Skeletal muscle cell (primary cell): Measurements from ENCODE around the gene ATP2C2.
"Not testable (repeated sequence)": the region's sequence is repeated elsewhere in the genome, so short reads cannot be mapped to it uniquely, and the experiment has no call there.

Experiments used
- DNase-seq: peaks from one replicate; pipeline ENCODE4 v3.0.0-alpha.2; 2010; ENCODE audit warnings: low read depth
- H3K4me3 ChIP-seq: 2 replicates; pipeline ENCODE4 v1.5.1; 2011; ENCODE audit warnings: low read depth, mild to moderate bottlenecking, control low read depth, low read length, moderate library complexity

ATP2C2 gene

DNA sequence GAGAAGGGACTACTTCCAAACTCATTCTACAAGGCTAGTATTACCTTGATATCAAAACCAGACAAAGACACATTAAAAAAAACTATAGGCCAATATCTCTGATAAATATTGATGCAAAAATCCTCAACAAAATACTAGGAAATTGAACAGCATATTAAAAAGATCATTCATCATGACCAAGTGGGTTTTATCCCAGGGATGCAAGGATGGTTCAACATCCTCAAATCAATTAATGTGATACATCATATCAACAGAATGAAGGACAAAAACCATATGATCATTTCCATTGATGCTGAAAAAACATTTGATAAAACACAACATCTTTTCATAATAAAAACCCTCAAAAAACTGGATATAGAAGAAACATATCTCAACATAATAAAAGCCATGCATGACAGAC lies 31.1 kb upstream of the ATP2C2 start:
- DNase-seq, H3K4me3 ChIP-seq: not testable (repeated sequence)

DNA sequence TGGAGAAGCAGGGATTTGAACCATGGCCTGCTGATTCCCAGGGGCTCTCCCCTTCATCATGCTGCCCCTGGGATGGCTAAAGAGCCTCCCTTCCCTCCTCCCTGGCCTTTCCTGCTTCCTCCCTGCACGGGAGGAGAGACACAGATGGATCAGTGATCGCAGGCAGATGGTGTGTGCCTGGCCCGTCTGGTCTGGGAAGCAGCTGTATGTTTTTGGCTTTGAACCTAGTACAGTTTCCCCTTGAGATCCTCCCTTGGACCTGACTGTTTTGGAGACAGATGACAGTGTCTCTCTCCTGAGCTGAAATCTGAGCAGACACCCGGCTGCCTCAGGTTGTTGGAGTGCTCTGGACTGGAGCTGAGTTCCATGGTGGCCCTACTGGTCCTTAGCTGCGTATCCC lies 29.0 kb upstream of the ATP2C2 start:
- no peak for DNase-seq
- no peak overlapping the region for H3K4me3 ChIP-seq

DNA sequence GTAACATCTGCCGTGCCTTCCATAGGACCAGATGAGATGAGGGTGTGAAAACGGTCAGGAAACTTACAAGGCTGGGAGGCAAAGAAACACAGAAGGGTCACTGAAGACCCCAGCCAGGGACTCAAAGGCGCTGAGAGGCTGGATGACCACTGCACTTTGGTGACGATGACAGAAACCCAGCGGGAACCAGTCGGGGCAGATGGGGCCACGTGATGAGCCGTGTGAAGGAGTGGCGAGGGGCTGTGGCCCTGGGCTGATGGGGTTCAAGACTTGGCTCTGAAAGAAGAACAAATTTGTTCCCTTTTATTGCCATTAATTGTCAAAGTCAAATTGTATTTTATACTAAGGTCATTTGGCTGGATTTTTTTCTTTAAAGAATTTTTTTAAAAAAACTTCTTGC lies 28.6 kb upstream of the ATP2C2 start:
- DNase-seq = no peak
- H3K4me3 ChIP-seq = no peak overlapping the region

DNA sequence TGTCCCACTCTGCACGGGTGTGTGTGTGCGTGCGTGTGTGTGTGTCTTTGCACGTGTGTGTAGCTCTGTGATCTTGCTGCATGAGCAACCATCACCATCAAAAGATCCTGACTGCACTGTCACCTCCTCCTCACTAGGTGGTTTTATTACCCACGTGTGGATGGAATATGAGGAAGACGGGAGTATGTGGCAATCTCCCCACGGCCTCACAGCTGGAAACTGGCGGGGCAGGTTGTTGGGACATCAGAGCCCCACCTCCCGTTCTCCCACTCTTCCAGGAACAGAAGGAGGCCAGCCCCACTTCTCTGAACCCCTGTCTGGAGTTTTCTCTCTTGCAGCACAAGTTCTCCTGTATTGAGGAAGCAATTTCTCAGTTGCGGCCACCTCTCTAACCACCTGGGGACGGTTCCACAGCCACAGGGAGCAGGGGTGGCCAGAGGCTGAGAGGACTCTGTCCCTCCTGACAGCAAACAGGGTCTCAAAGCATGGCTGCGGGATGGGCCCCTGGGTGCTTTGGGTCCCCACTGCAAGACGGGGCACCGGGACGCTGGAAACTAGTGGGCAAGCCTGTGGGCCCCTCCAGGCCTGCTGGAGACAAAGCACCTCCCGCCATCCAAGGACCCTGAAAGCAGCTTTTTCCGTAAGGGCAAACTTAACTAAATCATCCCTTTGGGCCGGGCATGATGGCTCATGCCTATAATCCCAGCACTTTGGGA lies 27.9 kb upstream of the ATP2C2 start:
- DNase-seq = no peak
- H3K4me3 ChIP-seq = no peak overlapping the region

DNA sequence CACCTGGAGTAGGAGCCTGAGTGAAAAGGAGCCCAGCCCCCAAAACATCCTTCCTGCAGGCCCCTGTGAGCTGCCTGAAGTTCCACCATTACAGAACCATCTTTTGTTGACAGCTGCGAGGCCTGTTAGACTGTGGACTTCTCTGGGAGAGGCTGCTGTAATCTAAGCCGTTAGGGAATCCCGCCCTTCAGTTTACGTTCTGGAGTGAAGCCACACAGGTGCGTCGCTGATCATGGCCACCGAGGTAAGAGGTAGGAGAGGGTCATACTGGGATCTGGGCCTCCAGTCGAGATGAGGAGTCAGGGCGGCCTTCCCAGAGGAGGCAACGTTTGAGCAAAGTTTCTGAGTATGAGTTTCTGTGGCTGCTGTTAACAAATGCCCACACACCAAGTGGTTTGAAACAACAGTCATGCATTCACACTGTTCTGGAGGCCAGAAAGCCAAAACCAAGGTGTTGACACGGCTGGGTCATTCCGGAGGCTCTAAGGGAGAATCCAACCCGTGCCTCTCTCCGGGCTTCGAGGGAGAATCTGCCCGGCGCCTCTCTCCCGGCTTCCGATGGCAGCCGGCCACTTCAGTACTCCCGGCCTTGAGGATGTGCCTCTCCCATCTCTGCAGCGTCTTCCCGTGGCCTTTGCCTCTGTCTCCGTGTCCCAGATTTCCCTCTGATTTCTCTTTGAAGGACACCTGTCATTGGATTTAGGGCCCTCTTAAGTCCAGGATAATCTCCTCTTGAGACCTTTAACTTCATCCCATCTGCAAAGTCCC lies 26.6 kb upstream of the ATP2C2 start:
- H3K4me3 ChIP-seq = no peak overlapping the region
- no peak for DNase-seq

DNA sequence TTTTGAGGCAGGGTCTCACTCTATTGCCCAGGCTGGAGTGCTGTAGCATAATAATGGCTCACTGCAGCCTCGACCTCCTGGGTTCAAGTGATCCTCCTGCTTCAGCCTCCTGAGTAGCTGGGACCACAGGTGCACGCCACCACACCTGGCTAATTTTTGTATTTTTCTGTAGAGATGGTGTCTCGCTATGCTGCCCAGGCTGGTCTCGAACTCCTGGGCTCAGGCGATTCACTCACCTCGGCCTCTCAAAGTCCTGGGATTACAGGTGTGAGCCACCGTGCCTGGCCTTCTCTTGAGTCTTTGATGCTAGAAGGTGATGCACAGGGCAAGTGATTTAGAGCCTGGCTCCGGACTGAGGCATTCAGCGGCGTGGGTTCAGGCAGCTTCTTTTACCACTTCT lies 24.5 kb upstream of the ATP2C2 start:
- not testable (repeated sequence) for H3K4me3 ChIP-seq, DNase-seq

DNA sequence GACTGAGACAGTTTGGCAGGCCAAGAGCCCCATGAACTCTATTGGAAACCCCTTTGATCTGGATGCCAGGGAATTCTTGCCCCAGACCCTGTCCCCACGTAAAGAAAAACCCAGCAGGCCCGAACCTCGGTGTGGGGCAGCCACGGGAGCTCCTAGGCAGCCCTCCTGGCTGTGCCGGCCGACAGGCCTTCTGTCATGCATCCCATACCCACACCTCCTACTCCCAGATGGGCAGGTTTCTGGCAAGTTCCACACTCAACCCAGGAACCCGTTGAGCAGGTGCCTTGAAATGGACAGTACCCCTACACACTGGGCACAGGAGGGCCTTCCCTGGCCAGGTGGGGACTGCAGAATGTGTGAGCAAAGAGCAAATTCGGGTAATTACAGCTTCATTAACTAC lies 23.6 kb upstream of the ATP2C2 start:
- H3K4me3 ChIP-seq = no peak overlapping the region
- no peak for DNase-seq

DNA sequence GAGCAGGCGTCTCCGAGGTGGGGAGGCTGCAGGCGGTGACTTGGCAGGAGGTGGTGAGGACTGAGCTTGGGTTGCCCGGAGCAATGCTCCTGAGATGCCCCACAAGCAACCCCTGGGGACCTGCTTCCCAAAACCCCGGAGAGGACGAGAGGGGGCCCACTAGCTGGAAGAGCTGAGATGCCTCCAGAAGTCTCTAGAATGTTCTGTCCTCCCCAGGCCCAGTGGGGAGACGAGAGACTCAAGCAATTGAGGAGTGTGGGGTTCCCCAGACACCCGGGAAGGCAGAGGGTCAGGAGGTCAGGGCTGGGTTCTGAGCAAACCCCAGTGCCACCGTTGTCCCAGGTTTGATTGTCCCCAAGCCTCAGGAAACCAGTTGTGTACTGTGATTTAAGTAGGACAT lies 21.2 kb upstream of the ATP2C2 start:
- no peak overlapping the region for H3K4me3 ChIP-seq
- DNase-seq = no peak

DNA sequence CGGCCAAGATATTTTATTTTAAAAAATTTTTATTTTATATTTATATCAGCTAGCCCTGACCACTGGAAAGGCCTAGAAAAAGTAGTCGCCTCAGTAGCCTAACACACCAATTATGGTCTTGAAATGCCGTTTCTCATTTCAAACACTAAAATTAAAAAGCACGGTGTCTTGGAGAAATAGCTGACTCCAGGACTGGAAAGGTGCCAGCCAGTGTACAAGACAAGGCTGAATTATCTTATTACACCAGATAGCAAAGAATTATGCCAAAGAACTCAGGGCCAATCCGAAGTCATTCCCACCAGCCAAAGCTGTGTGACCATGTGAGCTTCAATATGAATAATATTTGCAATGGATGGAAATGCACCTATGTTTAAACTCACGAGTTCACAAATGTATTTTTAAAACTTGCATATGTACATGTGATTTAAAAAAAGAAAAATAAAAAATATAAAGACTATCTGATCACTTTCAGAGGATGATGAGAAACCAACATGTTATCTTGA lies 19.9 kb upstream of the ATP2C2 start:
- H3K4me3 ChIP-seq = no peak overlapping the region
- DNase-seq = no peak

DNA sequence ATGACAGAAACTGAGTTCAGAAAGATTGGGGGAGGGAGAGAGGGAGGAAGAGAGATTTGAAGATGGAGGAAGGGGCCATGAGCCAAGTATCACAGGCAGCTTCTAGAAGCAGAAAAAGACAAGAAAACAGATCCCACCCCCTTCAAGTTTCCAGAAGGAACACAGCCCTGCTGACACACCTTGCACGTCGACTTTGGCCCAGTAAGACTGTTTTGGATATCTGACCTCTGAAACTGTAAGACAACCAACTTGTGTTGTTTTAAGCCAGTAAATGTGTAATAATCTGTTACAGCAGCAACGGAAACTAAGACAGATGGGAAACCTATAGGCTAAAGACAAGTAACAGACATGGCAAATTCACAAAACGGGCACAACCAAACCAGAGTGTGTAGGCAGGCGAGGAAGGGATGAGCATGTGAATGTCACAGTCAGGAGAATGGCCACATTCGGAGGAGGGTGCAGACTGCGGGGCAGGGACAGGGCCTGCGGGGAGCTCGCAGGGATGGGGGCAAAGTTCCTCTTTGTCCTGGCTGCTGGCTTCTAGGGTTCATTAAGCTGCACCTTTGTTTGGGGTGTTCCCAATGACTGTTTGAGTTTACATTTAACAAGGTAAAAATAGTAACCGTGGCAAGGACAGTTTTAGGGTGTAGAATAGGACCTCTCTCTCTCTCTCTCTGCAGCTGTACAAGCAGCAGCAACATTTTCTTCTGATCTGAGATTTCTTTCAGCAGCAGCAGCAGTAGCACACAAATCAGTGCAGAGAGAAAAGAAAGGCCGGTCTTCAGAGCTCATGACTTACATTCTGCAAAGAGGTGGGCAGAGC lies 18.3 kb upstream of the ATP2C2 start:
- DNase-seq = no peak
- no peak overlapping the region for H3K4me3 ChIP-seq

DNA sequence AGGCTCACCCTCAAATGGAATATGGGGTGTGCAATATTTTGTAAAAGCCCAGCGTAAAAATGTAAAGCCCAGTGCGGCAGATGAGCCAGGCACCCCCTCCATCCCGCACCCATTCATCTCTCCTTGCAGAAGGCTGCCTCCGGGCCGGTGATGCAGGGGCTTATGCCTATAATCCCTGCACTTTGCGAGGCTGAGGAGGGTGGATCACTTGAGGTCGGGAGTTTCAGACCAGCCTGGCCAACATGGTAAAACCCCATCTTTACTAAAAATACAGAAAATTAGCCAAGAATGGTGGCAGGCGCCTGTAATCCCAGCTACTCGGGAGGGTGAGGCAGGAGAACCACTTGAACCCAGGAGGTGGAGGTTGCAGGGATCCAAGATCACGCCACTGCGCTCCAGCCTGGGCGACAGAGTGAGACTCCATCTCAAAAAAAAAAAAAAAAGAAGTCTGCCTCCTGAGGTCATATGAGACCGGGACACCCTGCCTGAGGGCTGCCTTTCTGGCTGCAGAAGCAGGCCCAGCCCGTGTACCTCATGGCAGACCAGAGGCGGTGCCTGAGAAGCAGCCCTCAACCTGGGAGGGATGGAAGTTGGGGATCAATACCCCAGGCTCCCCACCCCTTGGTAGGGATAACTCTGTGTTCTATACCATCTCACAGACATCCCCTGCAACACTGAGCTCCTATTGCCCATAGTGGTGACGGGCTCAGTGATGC lies 17.5 kb upstream of the ATP2C2 start:
- no peak overlapping the region for H3K4me3 ChIP-seq
- DNase-seq = no peak

DNA sequence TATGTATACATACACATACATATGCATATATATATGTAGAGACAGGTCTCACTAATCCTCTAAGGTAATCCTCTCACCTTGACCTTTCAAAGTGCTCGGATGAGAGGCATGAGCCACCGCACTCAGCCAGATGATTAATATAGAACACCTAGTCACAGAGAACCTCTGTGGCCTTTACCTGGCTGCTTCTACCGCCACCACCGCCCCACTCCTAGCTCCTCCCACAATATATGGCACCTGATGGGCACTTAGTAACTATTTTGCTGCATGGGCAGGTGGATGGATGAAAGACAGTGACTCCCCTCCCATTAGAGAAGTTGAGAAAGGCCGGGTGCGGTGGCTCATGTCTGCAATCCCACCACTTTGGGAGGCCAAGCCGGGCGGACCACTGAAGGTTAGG lies 16.7 kb upstream of the ATP2C2 start:
- no peak for DNase-seq
- H3K4me3 ChIP-seq = no peak overlapping the region

DNA sequence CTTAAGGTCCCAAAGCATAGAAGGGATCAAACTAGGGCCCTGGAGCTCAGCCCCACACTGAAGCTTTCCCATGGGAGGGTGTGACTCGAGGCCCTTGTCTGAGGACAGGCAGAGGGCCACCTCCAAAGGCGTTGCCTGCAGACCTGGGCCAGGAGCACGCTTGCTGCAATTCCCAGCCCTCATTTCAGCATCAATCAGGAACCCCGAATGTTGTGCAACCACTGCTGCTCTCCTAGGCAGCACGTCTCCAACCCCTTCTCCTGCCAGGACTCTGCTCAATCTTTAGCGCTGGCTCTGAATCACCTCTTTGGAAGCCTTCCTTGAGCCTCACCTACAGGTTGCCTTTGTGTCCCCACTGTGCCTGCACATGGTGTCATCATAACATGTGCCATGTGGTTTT lies 14.0 kb upstream of the ATP2C2 start:
- no peak for DNase-seq
- H3K4me3 ChIP-seq = no peak overlapping the region

DNA sequence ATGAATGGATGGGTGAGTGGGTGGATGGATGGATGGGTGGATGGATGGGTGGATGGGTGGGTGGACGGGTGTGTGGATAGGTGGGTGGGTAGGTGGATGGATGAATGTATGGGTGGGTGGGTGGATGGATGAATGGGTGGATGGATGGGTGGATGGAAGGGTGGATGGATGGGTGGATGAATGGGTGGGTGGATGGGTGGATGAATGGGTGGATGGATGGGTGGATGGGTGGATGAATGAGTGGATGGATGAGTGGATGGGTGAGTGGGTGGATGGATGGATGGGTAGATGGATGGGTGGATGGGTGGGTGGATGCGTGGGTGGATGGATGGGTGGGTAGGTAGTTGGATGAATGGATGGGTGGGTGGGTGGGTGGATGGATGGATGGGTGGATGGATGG lies 13.2 kb upstream of the ATP2C2 start:
- DNase-seq = no peak
- H3K4me3 ChIP-seq = no peak overlapping the region

DNA sequence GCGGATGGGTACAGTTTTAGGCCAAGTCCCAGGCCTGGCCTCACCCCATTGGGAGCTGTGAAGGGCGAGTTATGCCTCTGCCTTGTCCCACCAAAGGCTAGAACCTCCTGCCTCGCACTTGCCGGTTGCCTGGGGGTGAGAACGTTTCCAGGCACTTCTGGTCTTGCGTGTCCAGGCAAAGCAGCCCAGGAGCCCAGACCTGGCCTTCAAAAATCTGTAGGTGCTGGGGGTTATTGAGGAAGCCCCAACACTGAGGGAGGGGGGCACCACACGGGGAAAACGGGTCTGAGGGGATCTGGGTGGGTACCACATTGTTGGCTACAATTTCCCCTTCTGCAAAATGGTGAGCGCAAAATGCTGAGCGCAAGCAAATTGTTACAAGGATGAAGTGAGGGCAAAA lies 12.2 kb upstream of the ATP2C2 start:
- no peak for DNase-seq
- H3K4me3 ChIP-seq = no peak overlapping the region

DNA sequence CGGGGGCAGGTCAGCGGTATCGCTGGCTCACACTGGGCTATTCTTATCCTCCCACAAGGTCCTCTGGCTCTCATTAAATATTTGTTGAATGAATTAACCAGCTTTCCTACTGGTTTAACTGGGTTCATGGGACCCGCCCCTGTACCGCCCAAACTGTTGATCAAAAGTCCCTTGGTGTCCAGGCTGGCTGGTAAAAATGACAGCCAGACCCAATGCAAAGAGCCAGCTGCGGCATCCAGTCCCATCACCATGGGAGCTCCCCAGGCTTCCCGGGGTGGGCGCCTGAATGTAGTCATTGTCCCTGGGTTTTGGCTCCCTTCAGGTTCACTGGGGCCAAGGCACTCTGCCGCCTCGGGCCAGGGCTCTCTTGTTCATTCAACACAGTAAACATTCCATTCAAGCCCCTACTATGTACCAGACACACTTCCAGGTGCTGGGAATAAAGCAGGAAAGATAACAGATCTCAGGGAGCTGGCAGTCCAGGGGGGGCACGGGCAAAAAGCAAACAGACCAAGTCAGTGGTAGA lies 11.7 kb upstream of the ATP2C2 start:
- DNase-seq = no peak
- no peak overlapping the region for H3K4me3 ChIP-seq

DNA sequence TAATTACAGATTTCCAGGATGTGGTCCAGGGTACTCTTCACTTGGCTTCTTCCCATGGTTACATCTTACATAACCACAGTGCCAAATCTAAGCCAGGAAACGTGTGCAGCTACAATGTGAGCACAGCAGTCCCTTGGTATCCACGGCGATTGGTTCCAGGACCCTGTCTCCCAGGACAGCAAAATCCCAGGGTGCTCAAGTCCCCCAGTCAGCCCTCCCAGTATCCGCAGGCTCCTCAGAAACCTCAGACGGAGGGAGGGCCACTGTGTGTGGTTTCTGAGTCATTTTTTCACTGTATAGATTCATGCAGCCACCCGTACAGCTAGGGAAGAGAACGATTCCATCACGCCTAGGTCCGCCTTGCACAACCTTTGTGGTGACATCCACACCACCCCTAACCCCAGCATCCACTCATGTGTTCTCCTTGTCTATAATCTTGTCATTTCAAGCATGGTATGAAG lies 11.1 kb upstream of the ATP2C2 start:
- DNase-seq = no peak
- no peak overlapping the region for H3K4me3 ChIP-seq

DNA sequence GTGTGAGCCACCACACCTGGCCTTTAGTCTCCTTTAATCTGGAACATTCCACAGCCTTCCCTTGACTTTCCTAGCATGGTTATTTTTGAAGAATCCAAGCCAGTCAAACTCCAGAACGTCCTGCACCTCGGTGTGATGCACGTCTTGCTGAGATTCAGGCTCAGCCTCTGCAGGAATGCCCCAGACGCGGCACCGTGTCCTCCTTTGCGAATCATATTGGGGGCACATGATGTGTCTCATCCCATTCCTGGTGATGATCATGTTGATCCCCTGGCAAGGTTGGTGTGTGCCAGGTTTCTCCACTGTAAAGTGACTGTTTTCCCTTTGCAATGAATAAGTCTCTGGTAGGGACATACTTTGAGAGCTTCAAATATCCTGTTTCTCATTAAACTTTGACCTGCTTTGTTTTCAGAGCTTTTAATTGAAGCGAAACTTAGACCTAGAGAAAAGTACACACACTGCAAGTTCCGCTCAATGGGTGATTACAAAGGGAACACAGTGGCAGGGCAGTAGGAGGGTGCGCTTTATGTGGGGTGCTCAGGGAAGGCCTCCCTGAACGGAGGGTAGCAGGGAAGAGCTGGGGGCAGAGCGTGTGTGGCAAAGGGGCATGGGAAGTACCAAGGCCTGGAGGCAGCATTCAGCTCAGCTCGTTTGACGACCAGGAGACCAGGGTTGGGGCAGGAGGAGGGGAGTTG lies 9.6 kb upstream of the ATP2C2 start:
- H3K4me3 ChIP-seq = no peak overlapping the region
- DNase-seq = no peak

DNA sequence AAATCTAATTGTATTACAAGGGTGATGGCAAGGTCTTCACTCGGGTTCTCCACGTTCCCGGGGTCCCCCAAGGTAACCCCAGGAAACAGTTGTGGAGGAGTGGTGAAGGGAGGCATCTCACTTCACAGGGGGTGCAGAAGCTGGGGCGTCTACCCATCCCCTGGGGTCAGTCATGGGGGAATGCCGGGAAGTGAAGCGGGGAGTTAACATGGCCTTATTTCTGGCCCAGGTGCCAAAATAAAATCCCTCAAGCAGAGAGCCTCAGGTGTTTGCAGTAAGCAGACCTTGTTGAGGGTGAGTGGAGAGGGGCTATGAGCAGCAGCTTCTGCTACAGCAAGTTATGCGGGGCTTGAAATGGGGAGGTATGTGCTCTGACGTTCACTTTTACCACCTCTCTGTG lies 9.0 kb upstream of the ATP2C2 start:
- no peak overlapping the region for H3K4me3 ChIP-seq
- no peak for DNase-seq
